Measurements from ENCODE around the gene DACH1. TPM values are rescaled to one million over a fixed set of nuclear protein-coding genes. Genes with fewer than 3 reads are reported as not detected.

The DACH1 gene
- total RNA-seq, 4 donors from 2014 or later = 1.0 to 6.3 (median 2.4) TPM

DNA sequence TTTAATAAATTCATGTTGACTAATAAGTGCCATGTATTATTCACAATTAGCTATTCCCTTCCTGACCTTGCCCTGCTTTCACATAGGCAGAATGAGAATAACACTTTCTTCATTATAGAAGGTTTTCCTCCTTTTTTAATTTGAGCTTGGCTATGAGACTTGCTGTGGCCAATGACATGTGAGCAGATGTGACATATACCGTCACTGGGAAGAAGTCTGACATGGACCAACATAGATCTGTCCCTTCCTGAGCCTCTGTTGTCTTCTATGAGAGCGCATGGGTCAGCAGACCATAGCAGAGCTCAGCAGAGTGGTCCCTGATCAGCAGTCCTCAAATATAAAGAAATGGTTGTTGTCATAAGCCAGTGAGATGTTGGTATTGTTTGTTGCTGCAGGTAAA lies 163.9 kb downstream of the DACH1 start:
- H3K27me3 ChIP-seq = no peaks in the 10 kb centered on the region
- no peak overlapping the region for H3K27ac ChIP-seq
- no peak overlapping the region for H3K4me3 ChIP-seq
- no peaks in the 10 kb centered on the region for H3K9me3 ChIP-seq
- no peak for DNase-seq (ENCODE audit: low spot score in 2 of 2)
- no peaks in the 10 kb centered on the region for H3K36me3 ChIP-seq
- H3K4me1 ChIP-seq = no peaks in the 10 kb centered on the region
- TF ChIP-seq, protein P1, sequence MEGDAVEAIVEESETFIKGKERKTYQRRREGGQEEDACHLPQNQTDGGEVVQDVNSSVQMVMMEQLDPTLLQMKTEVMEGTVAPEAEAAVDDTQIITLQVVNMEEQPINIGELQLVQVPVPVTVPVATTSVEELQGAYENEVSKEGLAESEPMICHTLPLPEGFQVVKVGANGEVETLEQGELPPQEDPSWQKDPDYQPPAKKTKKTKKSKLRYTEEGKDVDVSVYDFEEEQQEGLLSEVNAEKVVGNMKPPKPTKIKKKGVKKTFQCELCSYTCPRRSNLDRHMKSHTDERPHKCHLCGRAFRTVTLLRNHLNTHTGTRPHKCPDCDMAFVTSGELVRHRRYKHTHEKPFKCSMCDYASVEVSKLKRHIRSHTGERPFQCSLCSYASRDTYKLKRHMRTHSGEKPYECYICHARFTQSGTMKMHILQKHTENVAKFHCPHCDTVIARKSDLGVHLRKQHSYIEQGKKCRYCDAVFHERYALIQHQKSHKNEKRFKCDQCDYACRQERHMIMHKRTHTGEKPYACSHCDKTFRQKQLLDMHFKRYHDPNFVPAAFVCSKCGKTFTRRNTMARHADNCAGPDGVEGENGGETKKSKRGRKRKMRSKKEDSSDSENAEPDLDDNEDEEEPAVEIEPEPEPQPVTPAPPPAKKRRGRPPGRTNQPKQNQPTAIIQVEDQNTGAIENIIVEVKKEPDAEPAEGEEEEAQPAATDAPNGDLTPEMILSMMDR (IDR thresholded peaks at IDR 0.05) = no peak
- no peak for TF ChIP-seq POLR2A (IDR thresholded peaks at IDR 0.05)
- TF ChIP-seq POLR2AphosphoS5 (IDR thresholded peaks at IDR 0.05) = no peak
- TF ChIP-seq EP300 (IDR thresholded peaks at IDR 0.05) = no peak
- 93% methylated on average over 2 of the region's 2 CpGs for WGBS

DNA sequence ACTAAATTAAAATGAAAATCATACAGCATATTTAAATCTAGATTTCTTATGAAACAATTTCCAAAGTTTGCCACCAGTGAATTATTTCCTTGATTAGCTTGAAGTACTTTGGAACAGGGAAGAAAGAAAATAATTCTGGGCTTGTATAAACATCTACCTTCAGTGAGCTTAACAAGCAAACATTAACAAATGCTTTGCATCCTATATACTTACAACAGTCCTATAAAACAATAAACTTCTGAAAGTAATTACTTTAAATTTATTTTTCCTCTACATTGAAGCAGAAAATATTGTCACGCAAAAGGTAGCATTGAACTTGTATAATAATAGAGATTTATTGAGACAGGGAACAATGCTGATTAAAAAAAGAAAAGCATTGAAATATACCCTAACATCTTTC lies 164.8 kb downstream of the DACH1 start:
- Histone ChIP-seq H3K27me3 (no peaks in the 10 kb centered on the region), H3K9me3 (no peaks in the 10 kb centered on the region), H3K4me1 (no peaks in the 10 kb centered on the region), H3K27ac (no peak overlapping the region), H3K36me3 (no peaks in the 10 kb centered on the region), H3K4me3 (no peak overlapping the region)
- no peak for DNase-seq (ENCODE audit: low spot score in 2 of 2)
- no peak for TF ChIP-seq POLR2A (IDR thresholded peaks at IDR 0.05)
- TF ChIP-seq, protein P1 (IDR thresholded peaks at IDR 0.05) = no peak
- TF ChIP-seq EP300 (IDR thresholded peaks at IDR 0.05) = no peak
- no peak for TF ChIP-seq POLR2AphosphoS5 (IDR thresholded peaks at IDR 0.05)
- 95% methylated on average over 1 of the region's 1 CpG for WGBS

DNA sequence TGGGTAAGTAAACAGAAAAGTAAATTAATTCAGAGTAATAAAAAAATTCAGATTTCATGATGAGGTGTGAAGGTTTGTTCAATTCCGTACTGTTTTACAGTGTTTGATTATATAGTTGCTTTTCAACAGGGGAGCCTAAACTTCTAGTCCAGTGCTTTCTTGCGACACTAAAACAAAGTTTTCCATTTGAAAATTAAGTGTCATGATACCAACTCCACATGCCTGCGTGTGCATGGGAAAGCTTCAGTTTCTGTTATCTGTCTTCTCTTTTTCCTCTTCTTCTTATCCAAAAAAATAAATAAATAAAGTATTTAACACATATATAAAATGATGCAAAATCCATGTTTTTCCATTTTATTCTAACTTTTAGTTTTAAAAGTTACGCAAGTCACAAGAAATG lies 165.3 kb downstream of the DACH1 start:
- TF ChIP-seq EP300 (IDR thresholded peaks at IDR 0.05) (no peak), POLR2A (IDR thresholded peaks at IDR 0.05) (no peak), POLR2AphosphoS5 (IDR thresholded peaks at IDR 0.05) (no peak)
- TF ChIP-seq, protein P1 (IDR thresholded peaks at IDR 0.05) = no peak
- no peak for DNase-seq (ENCODE audit: low spot score in 2 of 2)
- Histone ChIP-seq H3K4me3 (no peak overlapping the region), H3K9me3 (no peaks in the 10 kb centered on the region), H3K4me1 (no peaks in the 10 kb centered on the region), H3K27me3 (no peaks in the 10 kb centered on the region), H3K27ac (no peak overlapping the region), H3K36me3 (no peaks in the 10 kb centered on the region)
- WGBS = 88% methylated on average over 4 of the region's 4 CpGs

DNA sequence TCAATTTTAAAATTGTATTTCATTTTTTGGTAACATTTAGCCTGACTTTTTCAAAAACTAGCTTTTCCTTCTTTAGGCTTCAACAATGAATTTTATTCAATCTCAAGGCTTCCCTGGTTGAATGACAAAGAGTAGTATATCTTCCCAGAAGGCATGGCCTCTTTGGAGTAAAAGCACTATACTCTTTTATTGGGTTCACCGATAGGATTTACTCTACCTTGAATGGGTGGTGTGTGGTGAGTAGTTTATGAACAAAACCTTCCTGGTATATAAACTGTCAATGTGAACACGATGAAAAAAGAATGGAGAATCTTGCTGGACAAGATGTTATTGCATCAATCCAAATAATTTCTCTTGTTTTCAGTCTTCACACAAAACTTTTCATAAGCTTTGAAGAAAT lies 167.7 kb downstream of the DACH1 start:
- no peaks in the 10 kb centered on the region for H3K9me3 ChIP-seq
- WGBS = 69% methylated on average over 2 of the region's 2 CpGs

DNA sequence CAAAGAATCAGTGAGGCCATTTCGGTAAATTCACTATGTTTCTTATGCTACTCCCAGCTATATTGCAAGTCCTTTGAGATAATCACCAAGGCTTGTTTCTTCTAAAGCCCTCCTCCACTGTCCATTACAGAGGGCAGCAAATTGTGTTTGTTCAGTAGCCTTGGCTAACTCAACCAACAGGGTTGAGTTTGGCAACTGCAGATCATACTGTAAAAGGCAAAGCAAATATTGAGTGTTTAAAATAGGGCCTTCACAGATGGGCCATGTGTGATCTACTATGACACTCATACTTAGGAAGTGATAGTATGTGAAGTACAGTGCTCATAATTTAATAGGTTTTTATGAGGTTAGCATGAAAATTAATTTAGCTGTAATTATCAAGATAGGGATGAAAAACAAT lies 171.3 kb downstream of the DACH1 start:
- no peak for TF ChIP-seq POLR2AphosphoS5 (IDR thresholded peaks at IDR 0.05)
- TF ChIP-seq EP300 (IDR thresholded peaks at IDR 0.05) = no peak
- no peak for TF ChIP-seq POLR2A (IDR thresholded peaks at IDR 0.05)
- TF ChIP-seq, protein P1 (IDR thresholded peaks at IDR 0.05) = no peak

More for the DNA sequence above, 167.7 kb downstream of the DACH1 start:
- DNase-seq (ENCODE audit: low spot score in 2 of 2) = no peak
- TF ChIP-seq EP300 (IDR thresholded peaks at IDR 0.05) (no peak), POLR2AphosphoS5 (IDR thresholded peaks at IDR 0.05) (no peak), POLR2A (IDR thresholded peaks at IDR 0.05) (no peak)
- TF ChIP-seq, protein P1 (IDR thresholded peaks at IDR 0.05) = no peak
- no peaks in the 10 kb centered on the region for H3K36me3 ChIP-seq
- H3K4me3 ChIP-seq = no peak overlapping the region
- H3K27me3 ChIP-seq = no peaks in the 10 kb centered on the region
- H3K4me1 ChIP-seq = no peaks in the 10 kb centered on the region
- H3K27ac ChIP-seq = no peak overlapping the region

More for the DNA sequence above, 171.3 kb downstream of the DACH1 start:
- Histone ChIP-seq H3K9me3 (no peaks in the 10 kb centered on the region), H3K4me1 (no peaks in the 10 kb centered on the region), H3K4me3 (no peak overlapping the region), H3K27me3 (no peaks in the 10 kb centered on the region), H3K27ac (no peak overlapping the region), H3K36me3 (no peaks in the 10 kb centered on the region)
- no peak for DNase-seq (ENCODE audit: low spot score in 2 of 2)
- WGBS = 92% methylated on average over 1 of the region's 1 CpG

All from suprapubic skin (tissue), 4 donors.